Mucosa of rectum (tissue), 2 donors: ENCODE results near the gene CDCA7.
A peak's percentile ranks its signal among the peaks of the same experiment; 100 is the strongest.
"Not testable (repeated sequence)": the region's sequence is repeated elsewhere in the genome, so short reads cannot be mapped to it uniquely, and the experiment has no call there.

Experiments used
- H3K27ac ChIP-seq, 2 donors: one replicate each; pipeline ENCODE4 v1.7.0; 2013; ENCODE audit warnings: inconsistent platforms in 2 of 2, low read depth in 2 of 2, low read length in 2 of 2
- H3K27me3 ChIP-seq, 2 donors: one replicate each; pipeline ENCODE4 v1.7.0; 2013; ENCODE audit warnings: low read length in 2 of 2; ENCODE audit not compliant: control insufficient read depth in 2 of 2, insufficient read depth in 2 of 2
- H3K36me3 ChIP-seq, 2 donors: one replicate each; pipeline ENCODE4 v1.7.0; 2013; ENCODE audit warnings: low read length in 2 of 2; ENCODE audit not compliant: control insufficient read depth in 2 of 2, insufficient read depth in 2 of 2
- H3K4me1 ChIP-seq, 2 donors: one replicate each; pipeline ENCODE4 v1.7.0; 2013; ENCODE audit warnings: low read length in 2 of 2, mild to moderate bottlenecking in 1 of 2; ENCODE audit not compliant: control insufficient read depth in 2 of 2, insufficient read depth in 2 of 2
- H3K4me3 ChIP-seq, 2 donors: one replicate each; pipeline ENCODE4 v1.7.0; 2013; ENCODE audit warnings: low read length in 2 of 2
- H3K9ac ChIP-seq, 2 donors: one replicate each; pipeline ENCODE4 v1.7.0; 2013; ENCODE audit warnings: low read length in 2 of 2, low read depth in 1 of 2, mild to moderate bottlenecking in 1 of 2
- H3K9me3 ChIP-seq, 2 donors: one replicate each; pipeline ENCODE4 v1.7.0; 2013; ENCODE audit warnings: low read length in 2 of 2; ENCODE audit not compliant: control insufficient read depth in 2 of 2
- donor health status: healthy.
- donor health status: Normal muscosa, but diverticular disease.

The CDCA7 gene

GRCh38 chr2:173354582-173355131 lies at the start of gene CDCA7:
TSS of gene CDCA7 (plus strand) at chr2:173354872. CDS start at chr2:173354964, 92 bp downstream.
- peaks cover 8 to 9% of the 10 kb centered on the region in 2 donors for H3K4me1 ChIP-seq
- peaks cover 3% of the 10 kb centered on the region in 2 donors for H3K27me3 ChIP-seq
- H3K4me3 ChIP-seq: peak within 1 kb of the TSS; percentile 74 to 78
- H3K36me3 ChIP-seq: no peaks in the 10 kb centered on the region
- peak within 1 kb of the TSS; percentile 70 to 72 for H3K9ac ChIP-seq
- H3K27ac ChIP-seq: peak within 1 kb of the TSS; percentile 71 to 76
- no peaks in the 10 kb centered on the region for H3K9me3 ChIP-seq

DNA sequence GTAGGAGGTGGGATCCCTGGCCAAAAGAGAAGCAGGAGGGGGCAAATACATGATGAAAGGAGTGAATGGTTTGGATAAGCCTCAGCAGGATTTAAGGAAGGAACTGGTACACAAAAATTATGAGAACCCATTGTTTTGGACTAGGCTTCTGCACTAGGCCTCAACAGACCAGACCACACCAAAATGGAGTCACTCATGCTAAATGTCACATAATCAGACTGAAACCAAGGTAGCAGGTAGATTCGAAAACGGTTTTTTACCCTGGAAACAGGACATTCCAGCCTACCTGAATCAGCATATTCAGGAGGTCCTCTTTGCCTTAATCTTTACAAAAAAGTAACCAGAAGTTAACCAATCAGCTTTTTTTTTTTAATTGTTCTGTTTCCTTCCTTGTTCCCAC lies 49.4 kb upstream of the CDCA7 start:
- Histone ChIP-seq H3K36me3 (no peaks in the 10 kb centered on the region), H3K27me3 (no peaks in the 10 kb centered on the region), H3K9ac (no peak overlapping the region), H3K4me3 (no peak overlapping the region), H3K4me1 (no peaks in the 10 kb centered on the region), H3K27ac (no peak overlapping the region), H3K9me3 (peaks cover 0 to 2% of the 10 kb centered on the region in 2 donors)

GRCh38 chr2:173307293-173307692 lies 47.4 kb upstream of the CDCA7 start:
- Histone ChIP-seq H3K4me3 (no peak overlapping the region), H3K9ac (no peak overlapping the region), H3K4me1 (no peaks in the 10 kb centered on the region), H3K27me3 (no peaks in the 10 kb centered on the region), H3K9me3 (peaks cover 0 to 2% of the 10 kb centered on the region in 2 donors), H3K27ac (no peak overlapping the region), H3K36me3 (no peaks in the 10 kb centered on the region)

DNA sequence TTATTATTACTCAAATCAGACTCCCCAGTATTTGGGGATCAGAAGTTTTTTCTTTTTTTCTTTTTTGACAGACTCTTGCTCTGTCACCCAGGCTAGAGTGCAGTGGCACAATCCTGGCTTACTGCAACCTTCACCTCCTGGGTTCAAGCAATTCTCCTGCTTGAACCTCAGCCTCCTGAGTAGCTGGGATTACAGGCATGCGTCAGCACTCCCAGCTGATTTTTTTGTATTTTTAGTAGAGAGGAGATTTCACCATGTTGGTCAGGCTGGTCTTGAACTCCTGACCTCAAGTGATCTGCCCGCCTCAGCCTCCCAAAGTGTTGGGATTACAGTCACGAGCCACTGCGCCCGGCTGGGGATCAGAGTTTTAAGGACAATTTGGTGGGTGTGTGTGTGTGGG lies 45.3 kb upstream of the CDCA7 start:
- not testable (repeated sequence) for H3K27ac ChIP-seq, H3K4me1 ChIP-seq, H3K4me3 ChIP-seq, H3K9ac ChIP-seq, H3K9me3 ChIP-seq, H3K36me3 ChIP-seq, H3K27me3 ChIP-seq

GRCh38 chr2:173311844-173312606 lies 42.6 kb upstream of the CDCA7 start:
- no peaks in the 10 kb centered on the region for H3K27me3 ChIP-seq
- H3K4me3 ChIP-seq: no peak overlapping the region
- no peaks in the 10 kb centered on the region for H3K36me3 ChIP-seq
- H3K9ac ChIP-seq: peak overlapping the region in 1 of 2 donors; percentile 19
- peak overlapping the region; percentile 9 to 52 for H3K27ac ChIP-seq
- H3K4me1 ChIP-seq: no peaks in the 10 kb centered on the region
- H3K9me3 ChIP-seq: peaks cover 0 to 2% of the 10 kb centered on the region in 2 donors

GRCh38 chr2:173323371-173323770 lies 31.3 kb upstream of the CDCA7 start:
- no peak overlapping the region for H3K9ac ChIP-seq
- peaks cover 0 to 7% of the 10 kb centered on the region in 2 donors for H3K9me3 ChIP-seq
- H3K36me3 ChIP-seq: no peaks in the 10 kb centered on the region
- no peaks in the 10 kb centered on the region for H3K27me3 ChIP-seq
- no peaks in the 10 kb centered on the region for H3K4me1 ChIP-seq
- no peak overlapping the region for H3K4me3 ChIP-seq
- no peak overlapping the region for H3K27ac ChIP-seq

DNA sequence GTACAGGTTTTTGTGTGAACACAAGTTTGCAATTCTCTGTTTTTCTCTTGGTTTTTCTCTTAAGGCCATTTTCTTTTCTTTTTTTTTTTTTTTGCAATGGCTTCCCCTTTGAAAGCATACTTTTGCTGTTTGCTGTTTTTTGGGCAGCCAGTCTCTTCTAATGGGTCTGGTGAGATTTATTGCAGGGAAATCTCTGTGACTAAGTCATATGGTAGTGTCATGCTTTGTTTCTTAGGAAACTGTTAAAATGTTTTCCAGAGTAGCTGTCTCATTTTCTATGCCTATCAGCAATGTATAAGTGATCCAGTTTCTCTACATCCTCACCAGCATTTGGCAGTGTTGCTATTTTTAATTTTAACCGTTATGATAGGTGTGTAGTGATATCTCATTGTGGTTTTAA lies 27.9 kb upstream of the CDCA7 start:
- no peak overlapping the region for H3K4me3 ChIP-seq
- peaks cover 4 to 9% of the 10 kb centered on the region in 2 donors for H3K9me3 ChIP-seq
- no peak overlapping the region for H3K9ac ChIP-seq
- H3K27ac ChIP-seq: no peak overlapping the region
- H3K27me3 ChIP-seq: no peaks in the 10 kb centered on the region
- no peaks in the 10 kb centered on the region for H3K36me3 ChIP-seq
- no peaks in the 10 kb centered on the region for H3K4me1 ChIP-seq

GRCh38 chr2:173327421-173327820 lies 27.3 kb upstream of the CDCA7 start:
- no peaks in the 10 kb centered on the region for H3K4me1 ChIP-seq
- no peak overlapping the region for H3K9ac ChIP-seq
- no peak overlapping the region for H3K4me3 ChIP-seq
- no peaks in the 10 kb centered on the region for H3K27me3 ChIP-seq
- no peaks in the 10 kb centered on the region for H3K36me3 ChIP-seq
- H3K9me3 ChIP-seq: peaks cover 4 to 9% of the 10 kb centered on the region in 2 donors
- no peak overlapping the region for H3K27ac ChIP-seq

GRCh38 chr2:173333003-173333402 lies 21.7 kb upstream of the CDCA7 start:
- not testable (repeated sequence) for H3K27ac ChIP-seq, H3K4me1 ChIP-seq, H3K4me3 ChIP-seq, H3K9me3 ChIP-seq, H3K27me3 ChIP-seq, H3K36me3 ChIP-seq, H3K9ac ChIP-seq

DNA sequence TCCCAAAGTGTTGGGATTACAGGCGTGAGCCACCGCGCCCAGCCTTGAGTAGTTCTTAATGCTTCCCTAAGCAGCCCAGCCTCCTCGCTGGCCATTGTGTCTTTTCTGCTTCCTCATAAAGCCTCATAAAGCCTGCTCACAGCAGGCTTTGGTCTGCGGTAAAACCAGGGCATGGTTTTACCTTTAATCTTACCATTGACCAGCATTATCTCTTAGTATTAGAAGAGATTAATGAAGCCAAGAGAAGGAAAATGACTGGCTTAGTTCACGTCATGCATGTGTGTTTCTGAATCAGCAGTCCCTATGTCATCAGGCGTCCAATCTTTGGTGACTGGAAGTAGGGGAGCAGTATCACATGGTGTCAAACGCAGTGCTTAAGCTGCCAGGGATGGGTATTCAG lies 14.9 kb upstream of the CDCA7 start:
- no peaks in the 10 kb centered on the region for H3K27me3 ChIP-seq

More for the DNA sequence above, 14.9 kb upstream of the CDCA7 start:
- H3K27ac ChIP-seq: no peak overlapping the region
- no peak overlapping the region for H3K9ac ChIP-seq
- no peak overlapping the region for H3K4me3 ChIP-seq
- H3K4me1 ChIP-seq: no peaks in the 10 kb centered on the region
- H3K9me3 ChIP-seq: no peaks in the 10 kb centered on the region
- H3K36me3 ChIP-seq: no peaks in the 10 kb centered on the region
